Measurements from ENCODE around the gene FBXO24. TPM values are rescaled to one million over a fixed set of nuclear protein-coding genes. Genes with fewer than 3 reads are reported as not detected.

The FBXO24 gene
- total and polyA plus RNA-seq, 10 of the 15 experiments (the other 5 are each of a cell fraction or from before 2014, with no cell fraction given) = 0.11 to 0.96 (median 0.27) TPM; not detected in 4

DNA sequence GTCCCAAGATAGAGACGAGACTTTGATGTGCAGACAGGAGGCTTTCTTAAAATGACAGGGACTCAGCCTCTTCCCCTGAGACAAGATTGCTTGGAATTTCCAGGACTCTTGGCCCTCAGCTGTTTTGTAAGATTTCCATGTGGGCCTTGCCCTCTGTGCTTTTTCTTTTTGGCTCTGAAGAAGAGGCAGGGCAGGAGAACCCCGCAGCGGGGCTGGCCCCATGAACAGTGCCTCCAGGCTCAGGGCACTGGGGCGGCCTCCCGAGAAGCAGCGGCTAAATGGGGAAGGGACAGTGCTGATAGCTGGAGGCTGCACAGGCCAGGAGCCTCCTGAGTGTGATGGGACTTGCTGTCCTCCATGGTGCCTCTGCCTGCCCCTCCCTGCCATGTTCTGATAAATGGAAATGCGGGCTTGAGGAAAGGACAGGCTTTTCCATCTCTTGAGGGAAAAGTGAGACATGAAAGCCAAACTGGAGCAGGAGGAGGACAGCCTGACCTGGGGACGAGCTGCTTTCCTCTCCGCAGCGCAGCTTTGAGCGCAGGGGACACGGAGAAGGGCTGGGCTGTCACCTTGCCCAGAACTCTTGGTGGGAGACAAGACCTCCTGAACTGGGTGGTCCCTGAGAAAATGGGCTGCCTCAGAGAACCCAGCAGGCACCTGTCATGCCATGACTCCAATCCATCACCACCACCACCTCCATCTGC is 24.5 kb upstream of the FBXO24 start (continued):
- TF ChIP-seq RAD51 (IDR thresholded peaks at IDR 0.05) (no peak), RCOR1 (conservative IDR thresholded peaks at IDR 0.05; ENCODE audit: low read depth, low read length) (no peak), ATF7 (IDR thresholded peaks at IDR 0.05; ENCODE audit: low read depth) (no peak), SMARCA5 (IDR thresholded peaks at IDR 0.05) (no peak), NR2F1 (conservative IDR thresholded peaks at IDR 0.05) (no peak)

DNA sequence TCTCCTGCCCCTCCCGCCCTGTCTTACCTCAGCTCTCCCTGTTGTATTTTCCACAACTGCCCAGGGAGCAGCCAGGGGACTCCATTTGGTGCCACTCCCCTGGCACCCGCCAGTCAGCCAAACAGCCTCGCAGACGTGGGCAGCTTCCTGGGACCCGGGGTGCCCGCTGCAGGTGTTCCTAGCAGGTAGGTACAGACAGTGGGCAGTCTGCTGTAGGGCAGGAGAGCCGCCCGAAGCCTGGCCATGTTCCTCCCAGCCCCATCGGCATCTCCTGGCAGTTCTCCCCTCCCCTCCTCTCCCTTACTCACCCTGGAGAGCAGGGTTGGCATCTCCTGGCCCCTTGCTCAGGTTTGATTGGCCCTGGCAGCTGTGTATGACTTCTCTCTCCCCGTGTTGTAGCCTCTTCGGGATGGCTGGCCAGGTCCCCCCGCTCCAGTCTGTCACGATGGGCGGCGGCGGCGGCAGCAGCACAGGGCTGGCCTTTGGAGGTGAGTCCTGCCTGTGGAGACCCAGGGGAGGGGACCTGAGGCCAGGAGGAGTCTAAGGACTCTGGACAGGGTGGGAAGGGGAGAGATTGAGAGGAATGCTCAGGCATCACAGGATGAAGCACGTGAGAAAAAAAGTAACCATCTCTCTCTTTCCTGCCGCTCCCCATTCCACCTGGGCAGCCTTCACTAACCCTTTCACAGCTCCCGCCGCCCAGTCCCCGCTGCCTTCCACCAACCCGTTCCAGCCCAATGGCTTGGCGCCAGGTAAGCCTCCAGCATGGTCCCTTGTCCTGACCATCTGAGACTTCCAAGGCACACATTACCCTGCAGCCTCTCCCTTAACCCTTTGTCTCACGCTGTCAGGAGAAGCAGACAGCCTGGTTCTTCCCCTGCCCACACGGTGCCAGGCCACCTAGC is 23.7 kb upstream of the FBXO24 start:
- intact Hi-C loops (cut with micrococcal nuclease; ENCODE audit: unreplicated experiment) = loop anchor here (5.0 kb wide), 1 partner anchor 130 kb away; the partner anchor contains the start of gene GIGYF1

More for the DNA sequence above, 23.7 kb upstream of the FBXO24 start:
- H3K36me3 ChIP-seq (ENCODE audit: control insufficient read depth in 2 of 2, insufficient read depth in 2 of 2, low read length in 1 of 2) = peaks cover 18 to 27% of the 10 kb centered on the region in 2 experiments; a peak in 3 of 4 replicates
- no peak overlapping the region for H3K4me2 ChIP-seq (ENCODE audit: control insufficient read depth, insufficient read depth)
- H4K20me1 ChIP-seq (ENCODE audit: control insufficient read depth, insufficient read depth) = no peaks in the 10 kb centered on the region
- ATAC-seq = no peak
- WGBS (ENCODE audit: insufficient coverage, insufficient replicate concordance, low lambda C conversion rate, missing lambda C conversion rate) = 92% methylated on average over 26 of the region's 26 CpGs
- TF ChIP-seq, protein P1, sequence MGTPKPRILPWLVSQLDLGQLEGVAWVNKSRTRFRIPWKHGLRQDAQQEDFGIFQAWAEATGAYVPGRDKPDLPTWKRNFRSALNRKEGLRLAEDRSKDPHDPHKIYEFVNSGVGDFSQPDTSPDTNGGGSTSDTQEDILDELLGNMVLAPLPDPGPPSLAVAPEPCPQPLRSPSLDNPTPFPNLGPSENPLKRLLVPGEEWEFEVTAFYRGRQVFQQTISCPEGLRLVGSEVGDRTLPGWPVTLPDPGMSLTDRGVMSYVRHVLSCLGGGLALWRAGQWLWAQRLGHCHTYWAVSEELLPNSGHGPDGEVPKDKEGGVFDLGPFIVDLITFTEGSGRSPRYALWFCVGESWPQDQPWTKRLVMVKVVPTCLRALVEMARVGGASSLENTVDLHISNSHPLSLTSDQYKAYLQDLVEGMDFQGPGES (IDR thresholded peaks at IDR 0.05) = no peak
- TF ChIP-seq, protein P2, sequence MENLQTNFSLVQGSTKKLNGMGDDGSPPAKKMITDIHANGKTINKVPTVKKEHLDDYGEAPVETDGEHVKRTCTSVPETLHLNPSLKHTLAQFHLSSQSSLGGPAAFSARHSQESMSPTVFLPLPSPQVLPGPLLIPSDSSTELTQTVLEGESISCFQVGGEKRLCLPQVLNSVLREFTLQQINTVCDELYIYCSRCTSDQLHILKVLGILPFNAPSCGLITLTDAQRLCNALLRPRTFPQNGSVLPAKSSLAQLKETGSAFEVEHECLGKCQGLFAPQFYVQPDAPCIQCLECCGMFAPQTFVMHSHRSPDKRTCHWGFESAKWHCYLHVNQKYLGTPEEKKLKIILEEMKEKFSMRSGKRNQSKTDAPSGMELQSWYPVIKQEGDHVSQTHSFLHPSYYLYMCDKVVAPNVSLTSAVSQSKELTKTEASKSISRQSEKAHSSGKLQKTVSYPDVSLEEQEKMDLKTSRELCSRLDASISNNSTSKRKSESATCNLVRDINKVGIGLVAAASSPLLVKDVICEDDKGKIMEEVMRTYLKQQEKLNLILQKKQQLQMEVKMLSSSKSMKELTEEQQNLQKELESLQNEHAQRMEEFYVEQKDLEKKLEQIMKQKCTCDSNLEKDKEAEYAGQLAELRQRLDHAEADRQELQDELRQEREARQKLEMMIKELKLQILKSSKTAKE (IDR thresholded peaks at IDR 0.05; ENCODE audit: low read depth, poor library complexity, severe bottlenecking) = no peak
- H3K27ac ChIP-seq (ENCODE audit: control insufficient read depth, insufficient read depth) = no peak overlapping the region
- no peak overlapping the region for H3K9ac ChIP-seq (ENCODE audit: control insufficient read depth, insufficient read depth, low read length)
- no peak for DNase-seq (ENCODE audit: low read depth, low spot score)
- no peak overlapping the region for H3K4me3 ChIP-seq
- no peaks in the 10 kb centered on the region for H3K79me2 ChIP-seq (ENCODE audit: control insufficient read depth, insufficient read depth, low read length)
- ChIA-PET POLR2A (no interaction called here), SMC1A (ENCODE audit: uncharacterized antibody, unreplicated experiment) (interaction anchor here (0.9 to 8.5 kb wide), 4 partner anchors 16 to 70 kb away, joined by 3 to 127 read pairs (median 4); no protein-coding TSS in a partner anchor), RAD21 (ENCODE audit: unreplicated experiment) (interaction anchor here (1.1 to 4.2 kb wide), 4 partner anchors 17 to 129 kb away, joined by 3 to 90 read pairs (median 22); partner anchors contain the start of genes FBXO24, LRCH4 and TSC22D4), CTCF (interaction anchor here (0.8 to 12.6 kb wide), 6 partner anchors 15 to 289 kb away, joined by 3 to 190 read pairs (median 26); partner anchors contain the start of genes FBXO24, LRCH4, NYAP1 and TSC22D4)
- BruUV-seq (replicated peaks) = no TSS peak
- no peaks in the 10 kb centered on the region for H3K27me3 ChIP-seq (replicated peaks in 1 of 2; ENCODE audit: control insufficient read depth in 2 of 2, insufficient read depth in 2 of 2, low read length in 1 of 2)
- no peaks in the 10 kb centered on the region for H3K9me3 ChIP-seq (replicated peaks; ENCODE audit: control insufficient read depth, insufficient read depth, low read length)
- H3K4me1 ChIP-seq (ENCODE audit: control insufficient read depth, insufficient read depth, low read length) = peaks cover 2% of the 10 kb centered on the region
- H2AFZ ChIP-seq (ENCODE audit: control insufficient read depth, low read depth, low read length) = no peak overlapping the region
- no peak for FAIRE-seq
- in situ Hi-C loops (cut with MboI) = no loop called here

Measured in GM12878 (cell line).